H9 (cell line): ENCODE measurements around the gene SLC35A2. TPM values are rescaled to one million over a fixed set of nuclear protein-coding genes. Genes with fewer than 3 reads are reported as not detected.

Experiments
- DNase-seq: peaks from one replicate; pipeline ENCODE4 v3.0.0-alpha.2; 2017
- H2AFZ ChIP-seq: one replicate; pipeline ENCODE4 v1.6.1; 2013; ENCODE audit warnings: mild to moderate bottlenecking, low read length, control low read depth, moderate library complexity
- H2AK5ac ChIP-seq: 2 replicates; pipeline ENCODE4 v1.6.1; 2013; ENCODE audit warnings: low read length, control low read depth, mixed read lengths; ENCODE audit not compliant: insufficient read length
- H2BK120ac ChIP-seq: one replicate; pipeline ENCODE4 v1.6.1; 2013; ENCODE audit warnings: low read depth, mild to moderate bottlenecking, low read length, control low read depth, inconsistent platforms; ENCODE audit not compliant: poor library complexity, severe bottlenecking
- H2BK12ac ChIP-seq: 2 replicates; pipeline ENCODE4 v1.6.1; 2013; ENCODE audit warnings: low read length, control low read depth, mixed read lengths, low read depth; ENCODE audit not compliant: insufficient read length
- H2BK15ac ChIP-seq: 2 replicates; pipeline ENCODE4 v1.6.1; 2013; ENCODE audit warnings: low read depth, low read length, control low read depth
- H2BK20ac ChIP-seq: one replicate; pipeline ENCODE4 v1.6.1; 2013; ENCODE audit warnings: low read depth, mild to moderate bottlenecking, low read length, control low read depth, inconsistent platforms; ENCODE audit not compliant: poor library complexity, severe bottlenecking
- H2BK5ac ChIP-seq: 2 replicates; pipeline ENCODE4 v1.6.1; 2013; ENCODE audit warnings: low read length, control low read depth, mixed read lengths; ENCODE audit not compliant: insufficient read length
- H3K14ac ChIP-seq: 2 replicates; pipeline ENCODE4 v1.6.1; 2013; ENCODE audit warnings: low read length, control low read depth; ENCODE audit not compliant: insufficient read depth
- H3K18ac ChIP-seq: 2 replicates; pipeline ENCODE4 v1.6.1; 2013; ENCODE audit warnings: low read depth, mild to moderate bottlenecking, mixed read lengths, low read length, control low read depth; ENCODE audit not compliant: insufficient read length
- H3K23ac ChIP-seq: 2 replicates; pipeline ENCODE4 v1.6.1; 2013; ENCODE audit warnings: low read length, control low read depth, mixed read lengths, low read depth; ENCODE audit not compliant: insufficient read length
- H3K23me2 ChIP-seq: 2 replicates; pipeline ENCODE4 v1.6.1; 2013; ENCODE audit warnings: low read depth, mild to moderate bottlenecking, mixed read lengths, low read length, control low read depth; ENCODE audit not compliant: insufficient read length, poor library complexity, severe bottlenecking
- H3K27ac ChIP-seq: 2 replicates; pipeline ENCODE4 v1.5.1; 2013; ENCODE audit warnings: low read length, control low read depth, mixed read lengths, low read depth; ENCODE audit not compliant: insufficient read length
- H3K27me3 ChIP-seq: 2 replicates; pipeline ENCODE4 v1.6.1; 2013; ENCODE audit warnings: low read length, control low read depth, inconsistent platforms; ENCODE audit not compliant: insufficient read depth
- H3K4ac ChIP-seq: 2 replicates; pipeline ENCODE4 v1.6.1; 2013; ENCODE audit warnings: low read depth, mild to moderate bottlenecking, control low read depth, inconsistent platforms, low read length, moderate library complexity
- H3K4me1 ChIP-seq: 2 replicates; pipeline ENCODE4 v1.6.1; 2013; ENCODE audit warnings: low read length, control low read depth, inconsistent platforms; ENCODE audit not compliant: insufficient read depth
- H3K4me2 ChIP-seq: 2 replicates; pipeline ENCODE4 v1.6.1; 2013; ENCODE audit warnings: low read length, control low read depth, mixed read lengths; ENCODE audit not compliant: insufficient read length, insufficient read depth
- H3K56ac ChIP-seq: 2 replicates; pipeline ENCODE4 v1.6.1; 2013; ENCODE audit warnings: low read depth, mild to moderate bottlenecking, mixed read lengths, low read length, control low read depth; ENCODE audit not compliant: insufficient read length
- H3K79me1 ChIP-seq: 2 replicates; pipeline ENCODE4 v1.6.1; 2013; ENCODE audit warnings: low read depth, mild to moderate bottlenecking, moderate library complexity, low read length, control low read depth, inconsistent platforms; ENCODE audit not compliant: insufficient read depth, poor library complexity, severe bottlenecking
- H3K79me2 ChIP-seq: 2 replicates; pipeline ENCODE4 v1.6.1; 2013; ENCODE audit warnings: low read length, control low read depth, inconsistent platforms; ENCODE audit not compliant: insufficient read depth
- H3K9ac ChIP-seq: 2 replicates; pipeline ENCODE4 v1.6.1; 2013; ENCODE audit warnings: low read length, control low read depth, mixed read lengths; ENCODE audit not compliant: insufficient read length; ENCODE audit errors: extremely low read depth
- H3K9me3 ChIP-seq: one replicate; pipeline ENCODE4 v1.6.1; 2013; ENCODE audit warnings: low read depth, low read length, inconsistent platforms; ENCODE audit not compliant: control insufficient read depth
- H3T11ph ChIP-seq: one replicate; pipeline ENCODE4 v1.6.1; 2013; ENCODE audit warnings: mild to moderate bottlenecking, low read length, control low read depth, inconsistent platforms
- H4K20me1 ChIP-seq: one replicate; pipeline ENCODE4 v1.6.1; 2013; ENCODE audit not compliant: control insufficient read depth, insufficient read length, insufficient read depth
- H4K5ac ChIP-seq: 2 replicates; pipeline ENCODE4 v1.6.1; 2013; ENCODE audit warnings: low read depth, mild to moderate bottlenecking, mixed read lengths, low read length, control low read depth; ENCODE audit not compliant: insufficient read length
- H4K8ac ChIP-seq: replicated peaks from 2 replicates; pipeline ENCODE4 v1.6.1; 2013; ENCODE audit warnings: low read length, control low read depth, mixed read lengths, low read depth; ENCODE audit not compliant: insufficient read length
- H4K91ac ChIP-seq: 2 replicates; pipeline ENCODE4 v1.6.1; 2013; ENCODE audit warnings: low read depth, mild to moderate bottlenecking, moderate library complexity, mixed read lengths, low read length, control low read depth; ENCODE audit not compliant: insufficient read length
- H3K27ac Mint-ChIP-seq, 3 experiments: 2 replicates in 2 of 3; 3 replicates in 1 of 3; pipeline ENCODE4 v1.8.0; 2020 to 2021; ENCODE audit warnings: mixed read lengths in 3 of 3, mild to moderate bottlenecking in 1 of 3, moderate library complexity in 1 of 3
- H3K27me3 Mint-ChIP-seq: 2 replicates; pipeline ENCODE4 v1.8.0; 2021; ENCODE audit warnings: low read depth, mild to moderate bottlenecking, moderate library complexity, mixed read lengths
- H3K36me3 Mint-ChIP-seq, 3 experiments: 2 replicates in 2 of 3; 3 replicates in 1 of 3; pipeline ENCODE4 v1.8.0; 2020 to 2021; ENCODE audit warnings: low read depth in 3 of 3, mixed read lengths in 3 of 3; ENCODE audit not compliant: insufficient read depth in 1 of 3
- H3K4me1 Mint-ChIP-seq, 2 experiments: 2 replicates each; pipeline ENCODE4 v1.8.0; 2020; ENCODE audit warnings: mixed read lengths in 2 of 2
- H3K4me3 Mint-ChIP-seq, 2 experiments: 2 replicates in 1 of 2; 3 replicates in 1 of 2; pipeline ENCODE4 v1.8.0; 2020 to 2021; ENCODE audit warnings: mild to moderate bottlenecking in 2 of 2, mixed read lengths in 2 of 2, moderate library complexity in 1 of 2
- H3K9me3 Mint-ChIP-seq, 2 experiments: 2 replicates in 1 of 2; 3 replicates in 1 of 2; pipeline ENCODE4 v1.8.0; 2020; ENCODE audit warnings: mild to moderate bottlenecking in 2 of 2, mixed read lengths in 2 of 2, moderate library complexity in 1 of 2
- CTCF ChIP-seq: fragments of 200-600 bp; sonication (generic); conservative IDR thresholded peaks from 3 replicates; pipeline ENCODE4 v1.8.0; 2021; ENCODE audit warnings: antibody characterized with exemption, mild to moderate bottlenecking
- WGBS: extraction: QIAGEN DNeasy Blood & Tissue Kit; methylation state at CpG from one replicate; pipeline ENCODE4 v1.1.7; 2013; ENCODE audit warnings: missing lambda C conversion rate, low lambda C conversion rate, mixed read lengths; ENCODE audit not compliant: insufficient read length; ENCODE audit errors: extremely low coverage; 5-methylcytosine and 5-hydroxymethylcytosine counted together
- total RNA-seq: library from RNA; stranded (reverse); gene quantifications from 2 replicates; pipeline ENCODE4 v1.2.1, GENCODE V29; 2021

SLC35A2 gene
- total RNA-seq, 1 experiment from 2014 or later = 32.9 TPM

GRCh38 chrX:48902776-48903175 lies 8.7 kb downstream of the SLC35A2 start:
- Histone ChIP-seq H2BK15ac (no peak overlapping the region), H3K27me3 (no peaks in the 10 kb centered on the region), H4K20me1 (peaks cover 3% of the 10 kb centered on the region), H3K4me1 (no peaks in the 10 kb centered on the region), H3K79me2 (no peaks in the 10 kb centered on the region; the same call in 1 of the 2 replicates), H2BK120ac (no peak overlapping the region), H3T11ph (no peak overlapping the region), H3K4me2 (no peak overlapping the region), H3K9ac (no peak overlapping the region), H2BK12ac (no peak overlapping the region), H3K79me1 (no peaks in the 10 kb centered on the region), H3K9me3 (no peaks in the 10 kb centered on the region), H2AK5ac (no peak overlapping the region), H2BK5ac (no peak overlapping the region), H3K18ac (no peak overlapping the region), H3K23ac (no peak overlapping the region), H2AFZ (no peak overlapping the region), H3K4ac (no peak overlapping the region), H4K8ac (no peak overlapping the region), H3K14ac (no peak overlapping the region), H4K5ac (no peak overlapping the region), H2BK20ac (no peak overlapping the region), H3K27ac (no peak overlapping the region), H3K56ac (no peak overlapping the region), H4K91ac (no peak overlapping the region), H3K23me2 (peaks cover 2% of the 10 kb centered on the region)
- Mint-ChIP-seq H3K27me3 (no peaks in the 10 kb centered on the region; the same call in none of the 2 replicates), H3K36me3 (peaks cover 23 to 62% (median 44%) of the 10 kb centered on the region in 3 experiments), H3K4me1 (peaks cover 4 to 5% of the 10 kb centered on the region in 2 experiments; a peak in 3 of 4 replicates), H3K9me3 (peaks cover 72 to 75% of the 10 kb centered on the region in 2 experiments), H3K4me3 (no peak overlapping the region), H3K27ac (no peak overlapping the region)
- no peak for DNase-seq
- TF ChIP-seq CTCF = no peak
- no CpG with 5 or more reads among the region's 14 CpGs for WGBS
